GDM1 (cell line): ENCODE results near the gene ZNF576.
"Not testable (repeated sequence)": the region's sequence is repeated elsewhere in the genome, so short reads cannot be mapped to it uniquely, and the experiment has no call there.

Source experiments
- DNase-seq: peaks from one replicate; lab custom pipeline; 2025; lab: John Stamatoyannopoulos, UW

The ZNF576 gene

DNA sequence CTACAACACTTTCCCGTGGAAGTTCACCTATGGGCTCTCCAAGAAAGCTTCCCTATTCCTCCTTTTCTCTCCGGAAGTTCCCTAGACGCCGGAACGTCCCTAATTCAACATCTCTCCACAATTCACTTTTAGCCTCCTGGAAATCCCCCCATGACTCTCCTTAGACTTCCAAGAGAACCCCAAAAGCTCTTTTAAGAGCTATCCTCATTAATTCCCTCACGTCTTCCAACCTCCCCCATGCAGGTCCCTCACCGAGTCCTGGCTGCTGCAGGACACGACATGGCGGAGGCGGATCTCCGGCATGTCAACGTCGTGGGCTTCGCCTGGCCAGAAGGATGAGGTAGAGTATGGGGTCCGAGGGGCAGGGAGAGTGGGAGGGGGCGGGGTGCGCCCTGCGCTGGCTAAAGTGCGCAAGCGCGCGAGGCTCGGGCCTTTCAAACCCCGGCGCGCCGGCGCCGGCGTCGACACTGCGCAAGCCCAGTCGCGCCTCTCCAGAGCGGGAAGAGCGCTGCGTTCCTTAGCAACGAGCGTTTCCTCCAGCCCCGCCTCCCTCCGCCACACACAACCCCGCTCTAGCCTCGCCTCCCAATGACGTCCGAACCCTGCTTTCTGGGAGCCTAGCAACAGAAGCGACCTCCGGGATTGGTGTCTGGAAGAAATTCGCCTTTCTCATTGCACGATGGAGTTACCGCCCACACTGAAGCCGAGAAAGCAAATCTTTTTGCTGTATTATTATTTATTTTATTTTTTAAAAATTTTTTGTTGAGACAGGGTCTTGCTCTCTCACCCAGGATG lies 21.0 kb upstream of the ZNF576 start, which contains the start of the genes PINLYP and XRCC1:
Gene PINLYP (plus strand): TSS at position 646 of the 795 bp plus-strand sequence. CDS start 1,391 bp downstream, outside the sequence.
Gene XRCC1 (minus strand): TSS at position 372 of the 795 bp plus-strand sequence. CDS start 69 bp downstream, at position 303.
- DNase-seq: peak; percentile 98

DNA sequence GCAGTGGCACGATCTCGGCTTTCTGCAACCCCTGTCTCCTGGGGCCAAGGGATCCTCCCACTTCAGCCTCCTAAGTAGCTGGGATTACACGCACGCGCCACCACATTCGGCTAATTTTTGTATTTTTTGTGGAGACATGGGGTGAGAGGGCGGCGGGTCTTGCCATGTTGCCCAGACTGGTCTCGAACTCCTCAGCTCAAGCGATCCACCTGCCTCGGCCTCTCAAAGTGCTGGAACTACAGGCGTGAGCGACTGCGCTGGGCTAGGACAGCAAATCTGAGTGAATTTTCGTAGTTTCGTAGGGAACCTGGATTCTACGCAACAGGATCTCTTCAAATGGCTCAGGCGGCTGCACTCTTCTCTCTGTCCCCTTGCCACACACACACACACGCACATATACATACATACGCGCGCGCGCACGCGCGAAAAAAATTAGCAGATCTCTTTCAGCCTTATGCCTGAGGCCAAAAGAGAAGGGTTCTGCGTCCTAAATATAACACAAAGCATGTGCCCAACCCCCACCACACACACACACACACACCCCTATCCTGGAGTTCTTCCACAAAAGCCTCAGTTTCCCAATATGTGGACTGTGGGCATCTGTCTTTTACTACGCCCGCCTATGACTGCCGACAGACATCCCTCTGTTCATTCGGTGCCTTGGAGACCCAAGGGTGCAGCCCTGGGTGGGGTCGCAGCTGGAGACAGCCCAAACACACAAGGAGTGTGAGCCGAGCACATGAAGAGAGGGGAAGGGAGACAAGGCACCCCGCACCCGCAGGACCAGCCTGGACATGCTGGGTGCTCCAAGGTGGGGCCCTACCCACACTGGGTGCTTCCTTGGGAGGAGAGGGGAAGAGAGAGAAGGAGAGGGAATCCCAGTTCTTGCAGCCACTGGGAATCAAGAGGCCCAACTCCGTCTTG lies 20.2 kb upstream of the ZNF576 start:
- no peak for DNase-seq

DNA sequence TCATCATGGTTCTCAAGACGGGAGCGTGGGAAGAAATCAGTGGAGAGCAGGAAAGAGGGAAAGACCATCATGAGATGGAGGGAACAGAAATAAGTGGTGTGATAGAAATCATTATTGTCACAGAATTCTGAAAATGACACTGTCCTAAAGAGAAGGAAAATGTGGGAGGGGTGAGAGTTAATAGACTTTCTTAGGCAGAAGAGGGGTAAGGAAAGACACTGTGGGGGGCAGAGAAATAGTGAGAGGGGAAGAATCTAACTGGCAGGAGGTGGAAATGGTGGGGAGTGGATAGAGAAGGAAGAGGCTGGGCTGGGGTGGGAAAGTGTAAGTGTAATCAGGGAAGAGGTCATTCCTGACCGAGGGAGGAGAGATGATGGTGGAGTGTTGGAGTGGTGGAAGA lies 17.6 kb upstream of the ZNF576 start:
- no peak for DNase-seq

DNA sequence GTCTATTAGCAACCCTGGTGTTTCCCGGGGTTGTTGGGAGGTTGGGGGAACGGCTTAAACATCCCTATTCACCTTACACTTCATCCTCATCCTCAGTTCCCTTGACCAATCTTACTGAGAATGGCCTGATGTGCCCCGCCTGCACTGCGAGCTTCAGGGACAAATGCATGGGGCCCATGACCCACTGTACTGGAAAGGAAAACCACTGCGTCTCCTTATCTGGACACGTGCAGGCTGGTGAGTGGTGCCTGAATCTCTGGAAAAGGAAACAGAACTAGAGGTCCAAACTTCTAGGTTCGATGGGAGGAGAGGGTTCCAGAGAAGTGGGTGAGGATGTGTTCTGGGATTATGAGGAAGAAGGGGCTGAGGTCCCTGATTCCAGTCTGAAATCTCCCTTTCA lies 14.9 kb upstream of the ZNF576 start:
- no peak for DNase-seq

DNA sequence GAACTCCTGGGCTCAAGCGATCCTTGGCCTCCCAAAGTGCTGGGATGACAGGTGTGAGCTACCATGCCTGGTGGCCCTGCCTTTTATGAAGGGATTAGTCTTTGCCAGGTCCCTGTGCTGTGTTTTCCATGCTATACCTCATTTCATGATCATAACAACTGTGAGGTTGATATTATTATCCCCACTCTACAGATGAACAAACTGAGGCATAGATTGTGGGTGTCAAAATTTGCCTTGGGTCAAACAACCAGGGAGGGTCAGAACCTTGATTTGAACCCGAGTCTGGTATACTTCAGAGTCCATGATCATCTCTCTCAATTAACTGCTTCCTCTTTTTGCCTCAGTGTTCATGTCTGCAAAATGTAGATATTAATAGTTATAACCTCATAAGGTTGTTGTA lies 13.9 kb upstream of the ZNF576 start:
- DNase-seq: no peak

DNA sequence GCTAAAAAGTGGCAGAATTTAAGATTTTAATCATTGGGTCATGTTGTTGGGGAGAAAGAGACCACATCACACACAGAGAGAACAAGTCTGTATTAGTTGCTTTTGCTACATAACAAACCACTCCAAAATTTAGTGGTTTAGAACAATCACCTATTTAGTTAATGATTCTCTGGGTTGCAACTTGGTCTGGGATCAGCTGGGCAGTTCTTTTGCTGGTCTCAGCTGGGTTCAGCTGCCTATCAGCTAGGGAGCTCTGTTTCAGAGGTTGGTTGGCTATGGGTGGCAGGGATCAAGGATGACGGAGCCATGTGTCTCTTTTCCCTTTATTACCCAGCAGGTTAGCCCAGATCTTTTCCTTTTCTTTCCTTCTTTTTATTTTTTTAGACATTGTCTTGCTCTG lies 11.9 kb upstream of the ZNF576 start:
- DNase-seq: no peak

DNA sequence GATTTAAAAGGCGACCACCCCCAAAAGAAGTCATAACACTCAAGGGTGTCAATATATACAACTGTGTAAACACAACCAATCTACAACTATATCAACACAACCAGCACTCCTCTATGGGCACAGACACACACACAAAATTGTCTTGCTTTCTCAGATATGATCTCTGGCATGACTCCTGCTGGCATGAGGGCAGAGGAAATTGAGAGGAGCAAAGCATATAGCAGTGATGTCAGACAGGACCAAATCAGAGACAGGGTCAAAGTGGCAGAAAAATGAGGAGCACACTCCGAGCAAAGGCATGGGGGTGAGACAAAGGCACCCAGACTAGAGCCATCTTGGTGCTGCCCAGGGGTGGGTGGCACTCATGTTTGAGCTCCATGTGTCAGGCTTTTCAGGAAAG lies 10.0 kb upstream of the ZNF576 start:
- DNase-seq: no peak

DNA sequence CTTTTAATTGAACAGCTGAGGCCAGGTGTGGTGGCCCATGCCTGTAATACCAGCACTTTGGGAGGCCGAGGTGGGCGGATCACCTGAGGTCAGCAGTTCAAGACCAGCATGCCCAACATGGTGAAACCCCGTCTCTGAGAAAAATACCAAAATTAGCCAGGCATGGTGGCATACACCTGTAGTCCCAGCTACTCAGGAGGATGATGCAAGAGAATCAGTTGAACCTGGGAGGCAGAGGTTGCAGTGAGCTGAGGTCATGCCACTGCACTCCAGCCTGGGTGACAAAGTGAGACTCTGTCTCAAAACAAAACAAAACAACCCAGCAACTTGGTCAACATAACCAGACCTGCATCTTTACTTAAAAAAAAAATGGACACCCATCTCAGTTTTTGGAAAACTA lies 9.4 kb upstream of the ZNF576 start:
- not testable (repeated sequence) for DNase-seq

DNA sequence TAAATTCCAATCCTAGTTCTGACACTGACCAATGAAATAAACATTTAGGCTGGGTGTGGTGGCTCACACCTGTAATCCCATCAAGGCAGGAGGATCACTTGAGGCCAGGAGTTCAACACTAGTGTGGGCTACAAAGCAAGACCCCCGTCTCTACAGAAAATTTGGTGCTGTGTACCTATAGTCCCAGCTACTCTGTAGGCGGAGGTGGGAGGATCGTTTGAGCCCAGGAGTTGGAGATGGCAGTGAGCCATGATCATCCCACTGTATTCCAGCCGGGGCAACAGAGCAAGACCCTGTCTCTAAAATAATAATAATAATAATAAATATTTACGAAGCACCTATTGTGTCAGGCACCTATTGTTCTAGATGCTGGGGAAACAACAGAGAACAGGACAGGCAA lies 7.1 kb upstream of the ZNF576 start:
- DNase-seq: no peak

DNA sequence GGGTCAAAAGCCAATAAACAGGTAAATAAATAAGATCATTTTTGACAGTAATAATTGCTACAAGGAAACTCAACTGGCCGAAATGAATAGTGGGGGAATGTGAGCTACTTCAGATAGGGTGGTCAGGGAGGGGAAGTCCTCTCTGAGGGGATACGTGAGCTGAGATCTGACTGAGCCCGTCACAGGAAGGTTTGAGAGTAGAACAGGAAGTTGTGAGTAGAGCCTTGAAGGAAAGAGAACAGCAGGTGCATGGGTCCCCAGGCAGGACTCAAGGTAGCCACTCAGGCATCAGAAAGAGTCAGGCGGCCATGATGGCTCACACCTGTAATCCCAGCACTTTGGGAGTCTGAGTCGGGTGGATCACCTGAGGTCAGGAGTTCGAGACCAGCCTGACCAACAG lies 6.7 kb upstream of the ZNF576 start:
- no peak for DNase-seq

DNA sequence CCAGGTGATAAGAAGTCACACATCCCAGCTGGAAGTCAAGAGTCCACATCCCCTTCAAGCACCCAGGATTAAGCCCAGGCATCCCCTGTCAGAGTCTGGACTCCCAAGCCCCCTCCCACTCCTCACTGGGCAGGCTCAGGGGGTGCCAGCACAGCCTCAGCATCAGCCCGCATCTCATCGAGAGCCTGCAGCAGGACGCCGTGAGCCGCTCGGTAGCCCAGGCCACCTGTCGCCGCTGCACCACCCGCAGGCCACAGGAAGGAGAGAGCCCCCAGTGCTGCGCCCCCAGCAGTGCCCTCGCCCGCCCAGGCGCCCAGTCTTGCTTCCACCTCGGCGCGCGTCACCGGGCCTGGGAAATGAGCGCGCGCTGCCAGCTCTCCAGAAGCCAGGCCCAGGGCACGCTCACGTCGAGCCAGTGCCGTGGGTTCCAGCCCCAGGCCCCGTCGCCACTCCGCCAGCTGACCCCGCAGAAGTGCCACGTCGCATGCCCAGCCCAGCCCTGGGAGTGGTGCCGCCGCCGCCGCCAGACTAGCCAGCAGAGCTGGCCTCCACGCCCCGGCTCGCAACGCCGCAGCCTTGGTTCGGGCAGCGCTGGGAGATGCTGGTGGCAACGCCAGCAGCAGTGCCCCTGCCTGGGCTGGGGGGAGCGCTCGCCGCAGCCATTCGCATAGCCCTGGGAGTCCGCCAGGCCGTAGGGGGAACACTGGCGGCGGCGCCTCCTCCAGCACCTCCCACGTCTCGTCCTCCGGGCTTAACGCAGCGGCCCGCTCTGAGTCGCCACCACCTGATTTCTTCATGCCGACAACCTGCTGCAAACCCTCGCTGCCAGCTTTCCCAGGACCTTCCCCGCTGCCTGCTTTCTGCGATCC lies 4.3 kb upstream of the ZNF576 start:
- no peak for DNase-seq

DNA sequence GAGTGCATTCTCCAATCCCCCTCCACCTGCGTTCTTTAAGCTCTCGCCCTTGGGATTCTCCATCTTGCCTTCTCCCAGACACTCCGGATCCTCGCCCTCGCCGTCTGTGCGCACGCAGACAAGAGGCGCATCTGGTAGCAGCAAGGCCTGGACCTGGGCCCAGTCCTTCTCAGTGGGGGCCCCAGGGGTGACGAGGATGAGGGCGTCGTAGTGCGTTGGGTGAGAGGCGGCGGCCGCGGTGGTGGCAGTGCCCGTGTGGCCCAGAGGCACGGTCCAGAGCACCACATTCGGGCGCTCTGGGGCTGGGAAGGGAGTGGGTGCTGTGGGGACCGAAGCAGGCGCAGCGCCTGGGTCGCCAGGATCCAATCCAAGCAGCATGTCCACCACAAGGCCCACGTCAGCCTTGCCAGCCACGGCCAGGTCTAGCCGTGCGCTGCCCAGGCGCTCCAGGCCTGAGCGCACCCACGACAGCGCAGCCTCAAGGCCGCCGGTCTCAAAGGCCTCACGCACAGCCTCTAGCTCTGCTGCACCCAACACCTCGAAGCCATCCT lies 3.5 kb upstream of the ZNF576 start:
- no peak for DNase-seq

DNA sequence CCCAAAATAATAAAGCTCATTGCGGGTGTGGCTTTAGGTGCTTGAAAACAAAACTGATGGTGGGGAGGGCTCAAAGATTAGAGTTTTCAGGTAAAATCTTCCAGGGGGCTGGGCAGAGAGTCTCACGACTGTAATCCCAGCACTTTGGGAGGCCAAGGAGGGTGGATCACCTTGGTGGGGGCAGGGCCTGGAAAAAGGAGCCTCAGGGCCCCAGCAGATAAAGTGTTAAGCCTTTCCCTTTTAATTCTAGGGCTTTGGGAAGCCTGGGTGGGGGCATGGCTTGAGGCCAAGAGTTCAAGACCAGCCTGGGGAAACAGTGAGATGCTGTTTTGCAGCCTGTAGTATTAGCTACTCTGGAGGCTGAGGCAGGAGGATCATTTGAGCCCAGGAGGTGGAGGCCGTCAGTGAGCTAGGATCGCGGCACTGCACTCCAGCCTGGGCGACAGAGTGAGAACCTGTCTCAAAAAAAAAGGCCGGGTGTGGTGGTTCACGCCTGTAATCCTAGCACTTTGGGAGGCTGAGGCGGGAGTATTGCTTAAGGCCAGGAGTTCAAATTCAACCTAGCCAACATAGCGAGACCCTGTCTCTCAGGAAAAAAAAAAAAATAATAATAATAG lies 2.2 kb upstream of the ZNF576 start:
- DNase-seq: no peak

DNA sequence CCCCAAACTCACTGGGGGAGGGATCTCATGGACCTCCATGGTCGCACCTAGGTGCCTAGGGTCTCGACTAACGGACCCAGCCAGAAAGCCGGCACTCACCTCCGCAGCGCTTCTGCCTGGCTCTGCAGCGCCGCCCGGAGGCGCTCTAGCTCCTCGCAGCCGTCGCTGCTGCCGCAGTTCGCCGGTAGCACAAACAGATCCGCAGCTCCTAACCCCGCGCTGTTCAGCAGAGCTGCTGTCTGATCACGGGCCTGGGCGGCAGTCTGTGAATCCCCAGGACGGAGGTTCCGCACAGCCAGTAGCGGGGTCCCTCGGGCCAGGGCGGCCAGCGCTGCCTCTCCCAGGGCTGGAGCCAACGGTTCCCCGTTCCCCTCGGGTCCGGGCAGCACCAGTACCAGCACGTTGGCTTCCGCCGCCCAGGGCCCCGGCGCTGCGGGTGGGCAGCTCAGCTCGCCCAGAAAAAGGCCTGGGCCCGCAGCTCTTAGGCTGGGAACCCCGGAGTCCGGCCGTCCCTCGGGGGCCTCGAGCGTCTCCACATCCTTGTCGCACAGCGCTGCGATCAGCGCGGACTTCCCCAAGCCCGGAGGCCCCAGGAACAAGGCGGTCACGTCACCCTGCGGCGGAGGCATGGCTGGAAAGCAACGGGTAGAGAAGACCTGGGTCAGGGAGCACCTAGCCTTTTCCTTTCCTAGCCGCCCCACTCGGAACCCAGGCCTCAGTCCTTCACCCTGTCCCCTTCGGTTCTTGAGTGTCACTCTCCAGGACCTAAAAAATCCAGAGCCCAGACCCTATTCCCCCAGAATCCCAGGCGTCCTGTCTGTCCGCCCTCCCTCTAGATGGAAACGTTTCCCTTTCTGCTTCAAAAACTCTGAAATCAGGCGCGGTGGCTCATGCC lies 1.4 kb upstream of the ZNF576 start:
- peak; percentile 71 for DNase-seq

DNA sequence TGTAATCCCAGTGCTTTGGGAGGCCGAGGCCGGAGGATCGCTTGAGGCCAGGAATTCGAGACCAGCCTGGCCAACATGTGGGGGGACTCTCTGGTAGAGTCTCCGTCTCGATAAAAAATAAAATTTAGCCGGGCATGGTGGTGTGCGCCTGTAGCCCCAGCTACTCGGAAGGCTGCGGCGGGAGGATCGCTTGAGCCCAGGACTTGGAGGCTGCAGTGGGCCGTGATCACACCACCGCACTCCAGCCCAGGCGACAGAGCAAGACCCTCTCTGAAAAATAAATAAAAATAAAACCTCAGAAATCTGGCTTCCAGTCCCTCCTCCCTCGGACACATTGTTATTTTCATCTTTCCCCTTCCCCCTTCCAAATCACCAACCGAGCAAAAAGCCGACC lies 793 bp upstream of the ZNF576 start:
- no peak for DNase-seq

DNA sequence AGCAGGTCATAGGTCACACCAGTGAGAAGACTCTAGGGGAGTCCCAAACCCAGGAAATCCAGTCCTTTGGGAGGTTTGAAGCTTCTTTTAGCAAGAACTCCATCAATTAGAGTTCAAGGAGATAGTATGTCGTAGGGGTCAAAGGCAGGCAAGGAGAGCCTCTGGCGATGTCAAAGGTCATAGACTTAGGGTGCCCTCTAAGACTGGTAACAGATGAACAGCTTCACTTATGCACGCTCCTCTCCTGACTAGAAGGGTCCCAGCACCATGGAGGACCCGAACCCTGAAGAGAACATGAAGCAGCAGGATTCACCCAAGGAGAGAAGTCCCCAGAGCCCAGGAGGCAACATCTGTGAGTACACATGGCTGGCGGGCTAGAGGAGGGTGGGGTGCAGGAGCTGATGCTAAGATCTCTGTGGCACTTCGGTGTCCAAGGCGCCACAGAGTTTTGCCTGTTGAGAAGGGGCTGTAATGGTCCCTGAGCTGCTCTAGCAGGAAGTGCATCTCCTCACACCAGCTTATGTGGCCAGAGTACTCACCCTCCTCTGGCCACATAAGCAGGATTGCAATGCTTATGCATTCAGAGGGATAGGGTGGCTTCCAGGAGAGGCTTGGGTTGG lies 557 bp downstream of the ZNF576 start:
- no peak for DNase-seq

DNA sequence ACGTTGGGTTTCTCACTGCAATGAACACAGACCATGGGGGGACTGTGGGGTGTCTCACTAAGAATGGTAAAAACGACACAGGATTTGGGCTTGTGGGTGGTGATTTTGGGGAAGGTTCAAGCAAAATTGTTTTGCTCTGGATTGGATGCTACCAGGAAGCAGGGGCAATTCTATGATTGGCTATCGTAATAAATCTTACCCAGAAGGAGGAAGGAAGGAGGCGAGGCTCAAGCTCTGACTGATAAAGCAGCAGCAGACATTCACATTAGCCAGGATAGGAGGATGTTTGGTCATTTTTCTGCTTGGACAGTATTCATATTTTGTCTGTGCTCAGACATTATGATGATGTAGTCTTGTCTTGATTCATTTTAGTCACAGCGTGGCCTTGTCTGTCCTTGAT lies 1.5 kb downstream of the ZNF576 start:
- no peak for DNase-seq

DNA sequence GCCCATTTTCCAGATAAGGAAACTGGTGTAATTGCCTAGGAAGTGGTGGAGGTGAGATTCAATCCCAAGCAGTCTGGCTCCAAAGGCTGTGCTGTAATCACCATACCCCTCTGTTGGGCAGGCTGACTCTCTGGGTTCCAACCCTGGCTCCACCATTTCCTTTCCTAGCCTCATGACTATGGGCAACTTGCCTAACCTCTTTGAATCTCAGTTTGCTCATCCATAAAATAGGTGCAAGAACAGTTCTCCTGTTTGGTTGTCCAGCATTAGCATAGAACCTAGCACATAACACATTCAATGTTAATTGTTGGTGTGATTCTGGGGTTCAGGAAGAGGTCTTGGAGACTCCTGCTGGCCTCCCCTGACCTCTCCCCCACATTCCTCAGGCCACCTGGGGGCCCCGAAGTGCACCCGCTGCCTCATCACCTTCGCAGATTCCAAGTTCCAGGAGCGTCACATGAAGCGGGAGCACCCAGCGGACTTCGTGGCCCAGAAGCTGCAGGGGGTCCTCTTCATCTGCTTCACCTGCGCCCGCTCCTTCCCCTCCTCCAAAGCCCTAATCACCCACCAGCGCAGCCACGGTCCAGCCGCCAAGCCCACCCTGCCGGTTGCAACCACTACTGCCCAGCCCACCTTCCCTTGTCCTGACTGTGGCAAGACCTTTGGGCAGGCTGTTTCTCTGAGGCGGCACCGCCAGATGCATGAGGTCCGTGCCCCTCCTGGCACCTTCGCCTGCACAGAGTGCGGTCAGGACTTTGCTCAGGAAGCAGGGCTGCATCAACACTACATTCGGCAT lies 2.2 kb downstream of the ZNF576 start:
- no peak for DNase-seq
